PC-9 (cell line): ENCODE measurements around the gene ZNF580. TPM values are rescaled to one million over a fixed set of nuclear protein-coding genes. Genes with fewer than 3 reads are reported as not detected.
A peak's percentile ranks its signal among the peaks of the same experiment; 100 is the strongest.

ENCODE experiments used
- BruUV-seq: library from RNA; stranded (reverse); fragments of 400-500 nt; replicated peaks from 2 replicates; lab custom pipeline; 2021; lab: Mats Ljungman, UMichigan
- CTCF ChIA-PET: fragments of 300-600 bp; sonication (Branson Sonifier 250); formaldehyde crosslinking; loops from one replicate; lab custom pipeline; 2022; ENCODE audit warnings: antibody characterized with exemption; lab: Charles Lee
- POLR2A ChIA-PET: fragments of 300-600 bp; sonication (Branson Sonifier 250); formaldehyde crosslinking; loops from one replicate; lab custom pipeline; 2022; ENCODE audit warnings: antibody characterized with exemption; ENCODE audit not compliant: unreplicated experiment; lab: Charles Lee
- DNase-seq, 2 experiments: peaks; one replicate each; pipeline versions ENCODE4 v3.0.0 to v3.0.0-alpha.2; 2015 to 2022; ENCODE audit warnings: mixed read lengths in 1 of 2
- H2AFZ ChIP-seq: fragments of 200-600 bp; sonication (generic); 2 replicates; pipeline ENCODE4 v1.8.1; 2017; ENCODE audit warnings: antibody characterized with exemption
- H3F3A ChIP-seq: fragments of 200-600 bp; sonication (generic); 2 replicates; pipeline ENCODE4 v1.8.1; 2017; ENCODE audit warnings: antibody characterized with exemption, mild to moderate bottlenecking, low read depth; ENCODE audit not compliant: insufficient read depth
- H3K27ac ChIP-seq: fragments of 200-600 bp; sonication (generic); 2 replicates; pipeline ENCODE4 v1.6.1; 2016; ENCODE audit warnings: mixed run types
- H3K27me3 ChIP-seq: fragments of 200-600 bp; sonication (generic); 2 replicates; pipeline ENCODE4 v1.6.1; 2016; ENCODE audit warnings: low read depth, mixed run types; ENCODE audit not compliant: insufficient read depth
- H3K36me3 ChIP-seq: fragments of 200-600 bp; sonication (generic); 2 replicates; pipeline ENCODE4 v1.6.1; 2016; ENCODE audit warnings: low read depth, mixed run types
- H3K4me1 ChIP-seq: fragments of 200-600 bp; sonication (generic); replicated peaks from 2 replicates; pipeline ENCODE4 v1.6.1; 2016; ENCODE audit warnings: mixed run types; ENCODE audit not compliant: insufficient read depth
- H3K4me2 ChIP-seq: fragments of 200-600 bp; sonication (generic); 2 replicates; pipeline ENCODE4 v1.6.1; 2017; ENCODE audit warnings: mixed run types
- H3K4me3 ChIP-seq: fragments of 200-600 bp; sonication (generic); 2 replicates; pipeline ENCODE4 v1.6.1; 2016; ENCODE audit warnings: mixed run types
- H3K79me2 ChIP-seq: fragments of 200-600 bp; sonication (generic); 2 replicates; pipeline ENCODE4 v1.6.1; 2017; ENCODE audit warnings: low read depth, mixed run types
- H3K9me2 ChIP-seq: fragments of 200-600 bp; sonication (generic); 2 replicates; pipeline ENCODE4 v1.8.1; 2017; ENCODE audit warnings: mild to moderate bottlenecking; ENCODE audit not compliant: insufficient read depth
- H3K9me3 ChIP-seq: fragments of 200-600 bp; sonication (generic); 2 replicates; pipeline ENCODE4 v1.8.1; 2016; ENCODE audit warnings: low read depth; ENCODE audit not compliant: insufficient read depth
- H4K20me1 ChIP-seq: fragments of 200-600 bp; sonication (generic); 2 replicates; pipeline ENCODE4 v1.8.1; 2017; ENCODE audit not compliant: insufficient read depth
- EZH2 ChIP-seq: fragments of 200-600 bp; sonication (generic); IDR thresholded peaks from 2 replicates; pipeline ENCODE4 v1.8.0; 2017; ENCODE audit warnings: antibody characterized with exemption, low read depth
- intact Hi-C: fragments of 100-400 bp; cut with micrococcal nuclease; formaldehyde crosslinking; loops from one replicate; pipeline ENCODE4 v1.10.0; 2022; ENCODE audit not compliant: unreplicated experiment
- total RNA-seq: library from RNA; stranded (reverse); gene quantifications from 2 replicates; pipeline ENCODE4 v1.2.3, GENCODE V29; 2021
- TF ChIP-seq, protein P1 (sequence below): fragments of 200-600 bp; sonication (generic); conservative IDR thresholded peaks from 2 replicates; pipeline ENCODE4 v1.6.1; 2017; ENCODE audit warnings: mixed run types, antibody characterized with exemption, mild to moderate bottlenecking, moderate library complexity

ZNF580 gene
- total RNA-seq, 1 experiment from 2014 or later = 56.6 TPM

- Histone ChIP-seq H3K9me3 (no peaks in the 10 kb centered on the region), H3K4me3 (no peak overlapping the region), H3K4me2 (no peak overlapping the region), H3F3A (peaks cover 27% of the 10 kb centered on the region; the same call in 1 of the 2 replicates), H3K27me3 (no peaks in the 10 kb centered on the region), H3K9me2 (no peaks in the 10 kb centered on the region), H4K20me1 (no peaks in the 10 kb centered on the region), H3K79me2 (peaks cover 18% of the 10 kb centered on the region), H2AFZ (no peak overlapping the region), H3K4me1 (0 out of 2 replicates have a peak, but pooled peaks cover 7% of the 10 kb centered on the region), H3K36me3 (peaks cover 4% of the 10 kb centered on the region; the same call in 1 of the 2 replicates), H3K27ac (no peak overlapping the region)
- no TSS peak for BruUV-seq
- TF ChIP-seq, protein P1, sequence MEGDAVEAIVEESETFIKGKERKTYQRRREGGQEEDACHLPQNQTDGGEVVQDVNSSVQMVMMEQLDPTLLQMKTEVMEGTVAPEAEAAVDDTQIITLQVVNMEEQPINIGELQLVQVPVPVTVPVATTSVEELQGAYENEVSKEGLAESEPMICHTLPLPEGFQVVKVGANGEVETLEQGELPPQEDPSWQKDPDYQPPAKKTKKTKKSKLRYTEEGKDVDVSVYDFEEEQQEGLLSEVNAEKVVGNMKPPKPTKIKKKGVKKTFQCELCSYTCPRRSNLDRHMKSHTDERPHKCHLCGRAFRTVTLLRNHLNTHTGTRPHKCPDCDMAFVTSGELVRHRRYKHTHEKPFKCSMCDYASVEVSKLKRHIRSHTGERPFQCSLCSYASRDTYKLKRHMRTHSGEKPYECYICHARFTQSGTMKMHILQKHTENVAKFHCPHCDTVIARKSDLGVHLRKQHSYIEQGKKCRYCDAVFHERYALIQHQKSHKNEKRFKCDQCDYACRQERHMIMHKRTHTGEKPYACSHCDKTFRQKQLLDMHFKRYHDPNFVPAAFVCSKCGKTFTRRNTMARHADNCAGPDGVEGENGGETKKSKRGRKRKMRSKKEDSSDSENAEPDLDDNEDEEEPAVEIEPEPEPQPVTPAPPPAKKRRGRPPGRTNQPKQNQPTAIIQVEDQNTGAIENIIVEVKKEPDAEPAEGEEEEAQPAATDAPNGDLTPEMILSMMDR = no peak
- CTCF ChIA-PET = no interaction called here
- DNase-seq = peak in 1 of 2 experiments; percentile 30
- POLR2A ChIA-PET = interaction anchor here (0.6 kb wide), 1 partner anchor 1647 kb away, joined by 3 read pairs; no protein-coding TSS in a partner anchor
- intact Hi-C loops = loop anchor here (5.0 kb wide), 1 partner anchor 430 kb away; the partner anchor contains the start of gene DNAAF3
Observed at GRCh38 chr19:55597501-55597921, 43.3 kb upstream of the ZNF580 start.

DNA sequence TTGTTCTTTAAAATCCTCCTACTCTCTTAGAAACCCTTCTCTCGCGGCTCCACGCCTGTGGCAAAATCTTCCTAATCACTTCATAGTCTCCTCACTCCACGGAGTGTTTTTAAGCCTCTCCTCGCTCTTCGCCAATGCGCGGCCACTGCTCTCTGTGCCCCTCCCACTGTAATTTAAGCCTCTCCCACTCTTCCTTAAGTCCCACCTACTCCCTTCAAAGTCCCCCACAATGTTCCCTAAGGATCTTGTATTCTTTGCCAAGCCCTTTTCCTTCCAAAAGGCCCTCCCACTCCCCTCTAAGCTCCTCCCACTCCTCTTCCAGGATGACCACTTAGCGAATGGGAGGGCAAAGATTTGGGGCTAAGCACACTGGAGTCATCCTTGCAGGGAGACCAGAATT is 42.8 kb upstream of the ZNF580 start:
- no peak overlapping the region for H3K4me3 ChIP-seq
- POLR2A ChIA-PET = interaction anchor here (0.6 kb wide), 1 partner anchor 1647 kb away, joined by 3 read pairs; no protein-coding TSS in a partner anchor

GRCh38 chr19:55598719-55599467 is 41.9 kb upstream of the ZNF580 start:
- intact Hi-C loops = loop anchor here (1.0 to 5.0 kb wide), 4 partner anchors 12 to 432 kb away; partner anchors contain the start of gene DNAAF3
- no TSS peak for BruUV-seq
- CTCF ChIA-PET = interaction anchor here (0.6 to 1.2 kb wide), 5 partner anchors 53 to 715 kb away, joined by 3 to 5 read pairs (median 4); no protein-coding TSS in a partner anchor
- H3K9me2 ChIP-seq = no peaks in the 10 kb centered on the region
- H3F3A ChIP-seq = peaks cover 35% of the 10 kb centered on the region; the same call in 1 of the 2 replicates
- POLR2A ChIA-PET = interaction anchor here (0.5 to 1.6 kb wide), 15 partner anchors 12 to 1409 kb away, joined by 3 to 44 read pairs (median 6); partner anchors contain the start of genes MBOAT7, PPP1R12C, U2AF2 and ZNF579
- H3K27ac ChIP-seq = peak overlapping the region; percentile 94
- H3K4me1 ChIP-seq = 0 out of 2 replicates have a peak, but pooled peaks cover 14% of the 10 kb centered on the region
- H3K9me3 ChIP-seq = no peaks in the 10 kb centered on the region
- peak overlapping the region; percentile 91; the same call in 1 of the 2 replicates for H3K4me3 ChIP-seq
- TF ChIP-seq, protein P1 = no peak
- TF ChIP-seq EZH2 = no peak
- DNase-seq = peak; percentile 91 to 99
- H3K79me2 ChIP-seq = peaks cover 18% of the 10 kb centered on the region
- H2AFZ ChIP-seq = peak overlapping the region; percentile 60; the same call in 1 of the 2 replicates
- peaks cover 4% of the 10 kb centered on the region; the same call in 1 of the 2 replicates for H3K36me3 ChIP-seq
- H4K20me1 ChIP-seq = no peaks in the 10 kb centered on the region
- no peaks in the 10 kb centered on the region for H3K27me3 ChIP-seq
- peak overlapping the region; percentile 74; the same call in 1 of the 2 replicates for H3K4me2 ChIP-seq

More for the DNA sequence above, 42.8 kb upstream of the ZNF580 start:
- Histone ChIP-seq H3K9me3 (no peaks in the 10 kb centered on the region), H2AFZ (no peak overlapping the region), H3K36me3 (peaks cover 4% of the 10 kb centered on the region; the same call in 1 of the 2 replicates), H3K9me2 (no peaks in the 10 kb centered on the region), H3K27ac (no peak overlapping the region), H3K4me2 (no peak overlapping the region), H3K27me3 (no peaks in the 10 kb centered on the region), H4K20me1 (no peaks in the 10 kb centered on the region), H3K79me2 (peaks cover 18% of the 10 kb centered on the region), H3K4me1 (0 out of 2 replicates have a peak, but pooled peaks cover 7% of the 10 kb centered on the region), H3F3A (peaks cover 29% of the 10 kb centered on the region; the same call in 1 of the 2 replicates)
- CTCF ChIA-PET = interaction anchor here (0.7 kb wide), 1 partner anchor 716 kb away, joined by 3 read pairs; no protein-coding TSS in a partner anchor
- no TSS peak for BruUV-seq
- intact Hi-C loops = loop anchor here (2.0 to 5.0 kb wide), 2 partner anchors 81 to 431 kb away; partner anchors contain the start of gene DNAAF3
- TF ChIP-seq EZH2 = no peak
- TF ChIP-seq, protein P1 = no peak
- DNase-seq = peak in 1 of 2 experiments; percentile 21
